Astrocyte (in vitro differentiated cells and primary cell): ENCODE results near the gene GPC5. TPM values are rescaled to one million over a fixed set of nuclear protein-coding genes. Genes with fewer than 3 reads are reported as not detected.

Experiments used
- DNase-seq: peaks from one replicate; pipeline ENCODE4 v3.0.0-alpha.2; 2010; ENCODE audit warnings: low read depth
- FAIRE-seq: peaks from 2 replicates; lab custom pipeline; 2011; peaks lifted over from hg19 to GRCh38; lab: Jason Lieb, UNC
- H2AFZ ChIP-seq: 2 replicates; pipeline ENCODE4 v1.6.0; 2012; ENCODE audit warnings: low read depth, low read length, inconsistent platforms
- H3K27ac ChIP-seq: 2 replicates; pipeline ENCODE4 v1.5.1; 2011; ENCODE audit warnings: low read depth, low read length, inconsistent platforms
- H3K27me3 ChIP-seq: 2 replicates; pipeline ENCODE4 v1.6.0; 2011; ENCODE audit warnings: low read length, inconsistent platforms; ENCODE audit not compliant: insufficient read depth
- H3K36me3 ChIP-seq: 2 replicates; pipeline ENCODE4 v1.5.1; 2011; ENCODE audit warnings: low read length, inconsistent platforms; ENCODE audit not compliant: insufficient read depth
- H3K4me1 ChIP-seq: 2 replicates; pipeline ENCODE4 v1.5.1; 2011; ENCODE audit warnings: low read length, inconsistent platforms; ENCODE audit not compliant: insufficient read depth
- H3K4me2 ChIP-seq: 2 replicates; pipeline ENCODE4 v1.6.0; 2012; ENCODE audit warnings: low read length, inconsistent platforms
- H3K4me3 ChIP-seq: 2 replicates; pipeline ENCODE4 v1.5.1; 2011; ENCODE audit warnings: low read depth, mild to moderate bottlenecking, low read length, inconsistent platforms; ENCODE audit not compliant: insufficient read depth
- H3K79me2 ChIP-seq: 2 replicates; pipeline ENCODE4 v1.6.0; 2012; ENCODE audit warnings: mild to moderate bottlenecking, low read length, inconsistent platforms; ENCODE audit not compliant: insufficient read depth
- H3K9ac ChIP-seq: 2 replicates; pipeline ENCODE4 v1.6.0; 2012; ENCODE audit warnings: mild to moderate bottlenecking, low read length, inconsistent platforms
- H3K9me3 ChIP-seq: 2 replicates; pipeline ENCODE4 v1.5.1; 2012; ENCODE audit warnings: low read depth, mild to moderate bottlenecking, low read length, inconsistent platforms; ENCODE audit not compliant: insufficient read depth
- H4K20me1 ChIP-seq: 2 replicates; pipeline ENCODE4 v1.6.0; 2012; ENCODE audit warnings: low read length, inconsistent platforms; ENCODE audit not compliant: insufficient read depth
- H3K27ac Mint-ChIP-seq: one replicate; pipeline ENCODE4 v1.8.0; 2021; ENCODE audit warnings: mild to moderate bottlenecking, mixed read lengths; ENCODE audit not compliant: unreplicated experiment
- H3K27me3 Mint-ChIP-seq: one replicate; pipeline ENCODE4 v1.8.0; 2021; ENCODE audit warnings: low read depth, mixed read lengths; ENCODE audit not compliant: unreplicated experiment
- H3K36me3 Mint-ChIP-seq: one replicate; pipeline ENCODE4 v1.8.0; 2021; ENCODE audit warnings: low read depth, mixed read lengths; ENCODE audit not compliant: unreplicated experiment
- H3K4me1 Mint-ChIP-seq: one replicate; pipeline ENCODE4 v1.8.0; 2021; ENCODE audit warnings: low read depth, mixed read lengths; ENCODE audit not compliant: unreplicated experiment
- H3K4me3 Mint-ChIP-seq: one replicate; pipeline ENCODE4 v1.8.0; 2021; ENCODE audit warnings: mild to moderate bottlenecking, moderate library complexity, mixed read lengths; ENCODE audit not compliant: unreplicated experiment
- H3K9me3 Mint-ChIP-seq: one replicate; pipeline ENCODE4 v1.8.0; 2021; ENCODE audit warnings: mild to moderate bottlenecking, mixed read lengths; ENCODE audit not compliant: unreplicated experiment
- EZH2 ChIP-seq: IDR thresholded peaks from 2 replicates; pipeline ENCODE4 v1.6.1; 2012; ENCODE audit warnings: mild to moderate bottlenecking, low read length, inconsistent platforms; ENCODE audit not compliant: insufficient read depth
- total RNA-seq: library from RNA; stranded (reverse); gene quantifications from 2 replicates; pipeline ENCODE4 v1.2.1, GENCODE V29; 2021
- TF ChIP-seq, protein P1 (sequence below): IDR thresholded peaks from 2 replicates; pipeline ENCODE4 v1.5.1; 2011; ENCODE audit warnings: low read depth, mild to moderate bottlenecking, inconsistent platforms, low read length, moderate library complexity; ENCODE audit not compliant: insufficient read depth

Gene GPC5
- total RNA-seq, 1 donor from 2014 or later: 1.1 TPM

DNA sequence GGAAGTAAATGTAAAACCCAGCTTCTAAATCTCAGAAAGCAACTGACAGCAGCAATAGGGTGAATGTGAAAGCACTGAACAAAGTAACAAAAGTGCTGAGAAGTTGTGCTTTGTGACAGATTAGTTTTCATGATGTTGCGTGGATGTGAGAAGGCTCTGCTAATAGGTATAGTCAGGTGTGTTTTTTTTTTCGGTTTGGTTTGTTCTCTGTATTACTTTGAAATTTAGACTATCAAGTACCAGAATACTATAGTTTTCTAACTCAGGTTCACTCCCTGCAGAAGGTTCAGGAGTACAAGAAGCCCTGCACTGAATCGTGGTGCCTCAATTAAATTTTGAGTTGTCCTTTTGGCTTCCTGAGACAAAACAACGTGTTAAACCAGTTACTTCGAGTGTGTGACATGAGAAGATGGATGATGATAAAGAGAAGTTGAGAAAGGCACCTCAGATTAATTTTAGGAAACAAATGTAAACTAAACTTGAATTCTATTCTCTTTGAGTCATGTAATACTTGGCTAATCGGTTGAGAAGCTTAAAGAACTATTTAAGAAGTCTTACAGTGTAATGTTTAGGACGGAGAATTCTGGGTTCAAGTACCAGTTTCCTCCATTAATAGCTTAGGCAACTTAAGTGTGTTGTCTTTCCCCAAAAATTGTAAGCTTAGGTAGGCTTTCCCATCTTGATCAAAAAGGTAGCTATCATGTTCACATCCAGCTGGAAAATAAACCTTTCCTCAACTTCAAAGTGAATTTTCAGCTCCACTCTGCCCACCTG, 40.6 kb upstream of the GPC5 start:
- Histone ChIP-seq H3K9ac (no peak overlapping the region), H4K20me1 (peaks cover 49% of the 10 kb centered on the region), H3K36me3 (peaks cover 46% of the 10 kb centered on the region), H3K4me3 (no peak overlapping the region), H3K4me1 (no peaks in the 10 kb centered on the region), H2AFZ (no peak overlapping the region), H3K4me2 (no peak overlapping the region), H3K9me3 (no peaks in the 10 kb centered on the region), H3K27ac (no peak overlapping the region), H3K27me3 (no peaks in the 10 kb centered on the region), H3K79me2 (peaks cover 15% of the 10 kb centered on the region)
- DNase-seq: no peak
- no peak overlapping the region for H3K27ac Mint-ChIP-seq
- no peaks in the 10 kb centered on the region for H3K9me3 Mint-ChIP-seq
- H3K36me3 Mint-ChIP-seq: no peaks in the 10 kb centered on the region
- FAIRE-seq: no peak
- H3K4me1 Mint-ChIP-seq: peaks cover 11% of the 10 kb centered on the region
- H3K27me3 Mint-ChIP-seq: no peaks in the 10 kb centered on the region
- no peak overlapping the region for H3K4me3 Mint-ChIP-seq
- TF ChIP-seq, protein P1, sequence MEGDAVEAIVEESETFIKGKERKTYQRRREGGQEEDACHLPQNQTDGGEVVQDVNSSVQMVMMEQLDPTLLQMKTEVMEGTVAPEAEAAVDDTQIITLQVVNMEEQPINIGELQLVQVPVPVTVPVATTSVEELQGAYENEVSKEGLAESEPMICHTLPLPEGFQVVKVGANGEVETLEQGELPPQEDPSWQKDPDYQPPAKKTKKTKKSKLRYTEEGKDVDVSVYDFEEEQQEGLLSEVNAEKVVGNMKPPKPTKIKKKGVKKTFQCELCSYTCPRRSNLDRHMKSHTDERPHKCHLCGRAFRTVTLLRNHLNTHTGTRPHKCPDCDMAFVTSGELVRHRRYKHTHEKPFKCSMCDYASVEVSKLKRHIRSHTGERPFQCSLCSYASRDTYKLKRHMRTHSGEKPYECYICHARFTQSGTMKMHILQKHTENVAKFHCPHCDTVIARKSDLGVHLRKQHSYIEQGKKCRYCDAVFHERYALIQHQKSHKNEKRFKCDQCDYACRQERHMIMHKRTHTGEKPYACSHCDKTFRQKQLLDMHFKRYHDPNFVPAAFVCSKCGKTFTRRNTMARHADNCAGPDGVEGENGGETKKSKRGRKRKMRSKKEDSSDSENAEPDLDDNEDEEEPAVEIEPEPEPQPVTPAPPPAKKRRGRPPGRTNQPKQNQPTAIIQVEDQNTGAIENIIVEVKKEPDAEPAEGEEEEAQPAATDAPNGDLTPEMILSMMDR: no peak
- no peak for TF ChIP-seq EZH2

DNA sequence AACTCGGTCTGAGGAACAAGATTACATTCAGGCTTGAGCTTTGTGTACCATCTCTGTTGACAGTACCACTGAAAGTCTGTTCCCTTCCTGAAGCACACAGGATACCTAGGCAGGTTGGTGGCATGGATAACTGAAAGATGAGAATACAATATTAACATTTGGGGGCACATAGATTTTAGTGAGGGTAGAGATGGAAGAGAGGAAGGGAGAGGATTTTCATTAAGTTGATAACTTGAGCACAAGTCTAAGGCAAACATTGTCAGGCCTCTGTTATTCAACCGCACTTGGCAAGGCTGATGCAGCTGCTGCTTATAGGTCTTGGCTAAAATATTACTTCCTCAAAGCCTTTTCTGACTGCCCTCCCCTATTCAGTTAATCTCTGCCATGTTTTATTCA, 40.0 kb upstream of the GPC5 start:
- Histone ChIP-seq H3K27me3 (no peaks in the 10 kb centered on the region), H3K27ac (no peak overlapping the region), H3K4me1 (no peaks in the 10 kb centered on the region), H2AFZ (no peak overlapping the region), H3K79me2 (peaks cover 10% of the 10 kb centered on the region), H3K9me3 (no peaks in the 10 kb centered on the region), H4K20me1 (peaks cover 46% of the 10 kb centered on the region), H3K36me3 (peaks cover 41% of the 10 kb centered on the region), H3K9ac (no peak overlapping the region), H3K4me3 (no peak overlapping the region), H3K4me2 (no peak overlapping the region)
- no peaks in the 10 kb centered on the region for H3K9me3 Mint-ChIP-seq
- DNase-seq (no peak), FAIRE-seq (no peak)
- peaks cover 6% of the 10 kb centered on the region for H3K4me1 Mint-ChIP-seq
- H3K27ac Mint-ChIP-seq: no peak overlapping the region
- no peak for TF ChIP-seq EZH2
- TF ChIP-seq, protein P1: no peak
- H3K27me3 Mint-ChIP-seq: no peaks in the 10 kb centered on the region
- no peak overlapping the region for H3K4me3 Mint-ChIP-seq
- H3K36me3 Mint-ChIP-seq: no peaks in the 10 kb centered on the region

DNA sequence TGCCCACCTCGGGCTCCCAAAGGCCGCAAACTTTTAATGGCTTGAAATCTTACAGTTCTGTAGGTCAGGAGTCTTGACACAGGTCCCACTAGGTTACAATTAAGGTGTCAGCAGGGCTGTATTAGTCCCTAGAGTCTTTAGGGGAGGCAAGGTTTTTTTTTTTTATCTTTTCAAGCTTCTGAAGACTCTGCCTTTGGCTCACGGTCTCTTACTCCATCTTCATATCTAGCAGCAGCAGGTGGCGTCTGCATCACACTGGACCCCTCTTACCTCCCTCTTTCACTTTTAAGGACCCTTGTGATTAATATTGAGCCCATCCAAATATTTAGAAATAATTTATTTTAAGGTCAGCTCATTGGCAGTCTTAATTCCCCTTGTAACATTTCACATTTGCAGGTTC, 39.3 kb upstream of the GPC5 start:
- Histone ChIP-seq H3K79me2 (peaks cover 3% of the 10 kb centered on the region), H3K4me2 (no peak overlapping the region), H3K27ac (no peak overlapping the region), H3K36me3 (peaks cover 34% of the 10 kb centered on the region), H3K4me3 (no peak overlapping the region), H4K20me1 (peaks cover 39% of the 10 kb centered on the region), H3K27me3 (no peaks in the 10 kb centered on the region), H3K9me3 (no peaks in the 10 kb centered on the region), H3K4me1 (no peaks in the 10 kb centered on the region), H2AFZ (no peak overlapping the region), H3K9ac (no peak overlapping the region)
- TF ChIP-seq, protein P1: no peak
- no peak for TF ChIP-seq EZH2
- DNase-seq (no peak), FAIRE-seq (no peak)
- Mint-ChIP-seq H3K27me3 (no peaks in the 10 kb centered on the region), H3K9me3 (no peaks in the 10 kb centered on the region), H3K27ac (no peak overlapping the region), H3K4me1 (peaks cover 4% of the 10 kb centered on the region), H3K4me3 (no peak overlapping the region), H3K36me3 (no peaks in the 10 kb centered on the region)
